CD4-positive, alpha-beta T cell treated with Interleukin-12 subunit alpha and Interleukin-12 subunit beta, for 1 hour (primary cell): ENCODE results near the gene BAX.

ENCODE experiments used
- DNase-seq: peaks from one replicate; pipeline ENCODE4 v3.0.0-alpha.2; 2020

The BAX gene

GRCh38 chr19:48988860-48989259, 34.2 kb downstream of the BAX start:
- no peak for DNase-seq

DNA sequence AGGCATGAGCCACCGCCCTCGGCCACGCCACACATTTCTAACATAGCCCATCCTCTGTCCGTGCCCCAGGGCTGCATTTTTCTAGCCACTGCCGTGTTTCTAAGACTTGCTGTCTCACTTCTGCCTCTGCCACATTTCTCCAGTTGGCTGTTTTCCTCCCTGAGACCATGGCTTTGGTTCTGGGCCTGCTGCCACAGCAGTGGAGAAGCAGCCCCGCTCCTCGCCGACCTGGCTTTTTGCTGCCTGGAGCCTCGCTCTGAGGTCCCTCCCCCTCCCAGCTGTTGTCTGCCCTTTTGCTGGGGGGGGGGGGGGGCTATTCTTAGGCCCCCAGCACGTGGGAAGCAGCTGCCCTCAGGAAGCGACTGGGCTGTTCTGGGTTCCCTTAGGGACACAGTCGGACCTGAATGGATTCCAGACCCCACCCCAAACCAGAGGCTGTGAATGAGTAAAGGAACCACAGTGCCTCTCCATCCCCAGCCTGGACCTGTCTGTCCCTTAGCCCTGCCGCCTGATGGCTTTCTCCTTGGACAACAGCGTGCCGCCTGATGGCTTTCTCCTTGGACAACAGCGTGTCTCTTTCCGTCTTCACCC, 35.1 kb downstream of the BAX start:
- DNase-seq = no peak

- DNase-seq = no peak
Observed at GRCh38 chr19:48990400-48990799, 35.7 kb downstream of the BAX start.

- no peak for DNase-seq
Observed at GRCh38 chr19:48991011-48991609, 36.4 kb downstream of the BAX start.

- DNase-seq = no peak
Observed at GRCh38 chr19:48991873-48992580, 37.4 kb downstream of the BAX start.

GRCh38 chr19:48992581-48993174, 38.0 kb downstream of the BAX start:
- DNase-seq = no peak

- DNase-seq = peak; percentile 99
Observed at GRCh38 chr19:48993175-48994034, 38.7 kb downstream of the BAX start, which contains the start of the genes GYS1 and RUVBL2. Gene GYS1, minus strand, starts transcription at chr19:48993309. Its CDS starts 197 bp downstream, at chr19:48993112. Gene RUVBL2, plus strand, starts transcription at chr19:48993887. Its CDS starts 25 bp downstream, at chr19:48993912.

- DNase-seq = no peak
Observed at GRCh38 chr19:48994035-48994386, 39.3 kb downstream of the BAX start.

- peak; percentile 53 for DNase-seq
Observed at GRCh38 chr19:48997972-48998371, 43.3 kb downstream of the BAX start.

GRCh38 chr19:48999481-49000325, 45.0 kb downstream of the BAX start:
- DNase-seq = peak; percentile 76

- no peak for DNase-seq
Observed at GRCh38 chr19:49004133-49004532, 49.5 kb downstream of the BAX start.

DNA sequence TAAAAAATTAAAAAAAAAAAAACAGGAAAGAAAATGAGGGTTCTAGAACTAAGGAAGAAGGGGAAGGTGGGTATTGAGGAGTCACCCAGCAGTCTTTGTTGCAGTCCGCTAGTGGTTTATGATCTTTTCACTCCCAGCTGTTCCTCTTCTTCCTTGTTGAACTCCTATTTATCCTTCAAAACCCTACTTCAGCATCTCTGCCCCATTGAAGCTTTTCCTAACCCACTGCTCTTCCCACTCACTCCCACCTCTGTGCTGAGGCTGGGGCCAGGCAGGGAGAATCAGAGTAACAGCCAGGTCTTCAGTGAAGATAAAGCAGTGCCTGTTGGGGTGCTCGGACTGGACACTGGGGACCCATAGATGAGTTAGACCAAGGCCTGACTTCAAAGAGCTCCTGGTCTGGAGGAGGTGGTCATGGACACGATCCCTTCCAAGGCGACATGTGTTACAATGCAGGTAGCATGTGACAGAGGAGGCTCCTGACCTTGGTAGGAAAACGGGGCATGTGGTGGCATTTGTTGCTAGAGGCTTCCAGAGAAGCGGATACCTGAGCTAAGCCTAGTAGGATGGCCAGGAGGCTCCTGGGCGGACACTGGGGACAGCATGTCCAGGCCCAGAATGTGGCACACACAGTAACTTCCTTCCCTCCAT, 50.4 kb downstream of the BAX start:
- no peak for DNase-seq

- DNase-seq = no peak
Observed at GRCh38 chr19:49006905-49007304, 52.2 kb downstream of the BAX start.

DNA sequence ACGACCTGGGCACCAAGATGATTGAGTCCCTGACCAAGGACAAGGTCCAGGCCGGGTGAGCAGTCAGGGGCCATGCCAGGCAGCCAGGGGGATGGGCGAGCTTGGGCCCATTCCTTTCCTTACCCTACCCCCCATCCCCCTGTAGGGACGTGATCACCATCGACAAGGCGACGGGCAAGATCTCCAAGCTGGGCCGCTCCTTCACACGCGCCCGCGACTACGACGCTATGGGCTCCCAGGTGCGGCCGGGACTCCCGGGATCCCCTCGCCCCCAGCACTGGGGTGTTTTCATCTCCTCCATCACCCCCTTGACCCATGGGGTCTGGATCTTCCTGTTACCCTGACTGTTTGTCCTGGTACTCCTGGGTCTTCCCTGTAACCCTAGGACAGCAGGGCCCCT, 55.2 kb downstream of the BAX start:
- DNase-seq = no peak

DNA sequence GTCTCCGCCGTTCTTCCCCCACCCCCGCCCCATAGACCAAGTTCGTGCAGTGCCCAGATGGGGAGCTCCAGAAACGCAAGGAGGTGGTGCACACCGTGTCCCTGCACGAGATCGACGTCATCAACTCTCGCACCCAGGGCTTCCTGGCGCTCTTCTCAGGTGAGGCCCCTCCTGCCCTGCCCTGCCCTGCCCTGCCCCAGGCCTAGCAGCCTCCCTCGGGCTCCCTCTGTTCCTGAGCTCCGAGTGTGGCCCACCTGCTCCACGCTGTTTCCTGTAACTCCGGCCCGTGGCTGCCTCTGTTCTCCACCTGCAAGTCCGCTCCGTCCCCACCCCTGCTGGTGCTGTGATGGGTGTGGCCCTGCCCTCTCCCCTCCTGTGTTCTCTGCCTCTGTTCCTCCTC, 55.8 kb downstream of the BAX start:
- DNase-seq = no peak

GRCh38 chr19:49011194-49011593, 56.5 kb downstream of the BAX start:
- no peak for DNase-seq
